Prostate gland (tissue), 2 donors: ENCODE measurements around the gene NEU1.

Experiments
- CTCF ChIP-seq, 4 experiments: fragments of 200-600 bp in 2 of 4; fragments of 450-650 bp in 2 of 4; sonication (generic) in 2 of 4; IDR thresholded peaks; 1 replicate in 3 of 4; 2 replicates in 1 of 4; pipeline ENCODE4 v1.5.1; 2016 to 2019; ENCODE audit warnings: antibody characterized with exemption in 4 of 4, mild to moderate bottlenecking in 2 of 4, moderate library complexity in 2 of 4
- POLR2AphosphoS5 ChIP-seq: sonication (generic); formaldehyde crosslinking; IDR thresholded peaks from one replicate; pipeline ENCODE4 v1.6.1; 2017; ENCODE audit warnings: antibody characterized with exemption

GRCh38 chr6:31882344-31882743 is 19.7 kb upstream of the NEU1 start:
- TF ChIP-seq CTCF (IDR thresholded peaks at IDR 0.05) (no peak), POLR2AphosphoS5 (no peak)
